ENCODE results near the gene SYNGR4.

The SYNGR4 gene

DNA sequence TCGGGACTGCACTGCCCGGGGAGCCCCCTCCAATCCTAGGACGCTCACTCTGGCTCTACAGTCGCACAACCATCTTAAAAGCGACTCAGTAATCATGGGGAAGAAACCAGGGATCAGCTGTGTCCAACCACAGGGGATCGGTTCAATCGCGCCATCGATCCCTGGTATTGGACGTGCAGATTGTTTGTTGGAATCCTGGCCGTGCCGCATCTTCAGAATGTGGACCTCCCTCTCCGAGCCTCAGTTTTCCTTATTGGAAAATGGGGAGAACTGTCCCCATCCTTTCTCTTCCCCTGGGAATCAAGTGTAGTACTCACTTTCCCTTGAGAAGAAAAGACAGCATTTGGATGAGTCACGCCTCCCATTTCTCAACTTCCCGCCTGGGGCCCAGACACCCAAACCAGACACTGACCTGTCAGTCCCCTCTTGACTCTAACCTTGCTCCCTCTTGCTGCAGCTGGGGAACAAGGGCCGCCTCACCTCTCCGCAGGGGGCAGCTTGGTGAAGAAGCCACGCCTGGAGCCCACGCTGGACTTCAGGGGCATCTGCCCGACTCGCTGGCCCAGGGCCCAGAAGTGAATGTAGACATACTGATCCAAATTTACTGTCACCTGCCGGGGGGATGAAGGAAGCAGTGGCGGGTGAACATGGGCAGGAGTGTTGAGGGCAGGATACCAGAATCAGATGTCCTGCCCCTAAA is 21.2 kb upstream of the SYNGR4 start:
- no peaks in the 10 kb centered on the region for H3K27me3 ChIP-seq (ENCODE audit: control insufficient read depth in 1 of 2, insufficient read depth in 2 of 2, low read length in 2 of 2)
- H3K9ac ChIP-seq (ENCODE audit: low read length in 2 of 2) = no peak overlapping the region
- no peaks in the 10 kb centered on the region for H3K9me3 ChIP-seq (ENCODE audit: control insufficient read depth in 2 of 2, low read length in 2 of 2)
- H3K27ac ChIP-seq (ENCODE audit: low read length) = no peak overlapping the region
- peaks cover 0 to 3% of the 10 kb centered on the region in 2 donors for H3K36me3 ChIP-seq (ENCODE audit: control insufficient read depth in 2 of 2, insufficient read depth in 2 of 2, low read length in 2 of 2)
- H3K4me3 ChIP-seq (ENCODE audit: low read length in 2 of 2) = no peak overlapping the region
- no peaks in the 10 kb centered on the region for H3K4me1 ChIP-seq (ENCODE audit: control insufficient read depth, insufficient read depth, low read length)

GRCh38 chr19:48344892-48345291 is 19.3 kb upstream of the SYNGR4 start:
- no peak overlapping the region for H3K27ac ChIP-seq (ENCODE audit: low read length)
- H3K9ac ChIP-seq (ENCODE audit: low read length in 2 of 2) = no peak overlapping the region
- peaks cover 0 to 3% of the 10 kb centered on the region in 2 donors for H3K36me3 ChIP-seq (ENCODE audit: control insufficient read depth in 2 of 2, insufficient read depth in 2 of 2, low read length in 2 of 2)
- no peak overlapping the region for H3K4me3 ChIP-seq (ENCODE audit: low read length in 2 of 2)
- no peaks in the 10 kb centered on the region for H3K27me3 ChIP-seq (ENCODE audit: control insufficient read depth in 1 of 2, insufficient read depth in 2 of 2, low read length in 2 of 2)
- H3K4me1 ChIP-seq (ENCODE audit: control insufficient read depth, insufficient read depth, low read length) = no peaks in the 10 kb centered on the region
- no peaks in the 10 kb centered on the region for H3K9me3 ChIP-seq (ENCODE audit: control insufficient read depth in 2 of 2, low read length in 2 of 2)

- Histone ChIP-seq H3K9me3 (ENCODE audit: control insufficient read depth in 2 of 2, low read length in 2 of 2) (no peaks in the 10 kb centered on the region), H3K36me3 (ENCODE audit: control insufficient read depth in 2 of 2, insufficient read depth in 2 of 2, low read length in 2 of 2) (peaks cover 0 to 3% of the 10 kb centered on the region in 2 donors), H3K4me3 (ENCODE audit: low read length in 2 of 2) (no peak overlapping the region), H3K27ac (ENCODE audit: low read length) (no peak overlapping the region), H3K27me3 (ENCODE audit: control insufficient read depth in 1 of 2, insufficient read depth in 2 of 2, low read length in 2 of 2) (no peaks in the 10 kb centered on the region), H3K4me1 (ENCODE audit: control insufficient read depth, insufficient read depth, low read length) (no peaks in the 10 kb centered on the region), H3K9ac (ENCODE audit: low read length in 2 of 2) (no peak overlapping the region)
Observed at GRCh38 chr19:48346191-48346590, 18.0 kb upstream of the SYNGR4 start.

DNA sequence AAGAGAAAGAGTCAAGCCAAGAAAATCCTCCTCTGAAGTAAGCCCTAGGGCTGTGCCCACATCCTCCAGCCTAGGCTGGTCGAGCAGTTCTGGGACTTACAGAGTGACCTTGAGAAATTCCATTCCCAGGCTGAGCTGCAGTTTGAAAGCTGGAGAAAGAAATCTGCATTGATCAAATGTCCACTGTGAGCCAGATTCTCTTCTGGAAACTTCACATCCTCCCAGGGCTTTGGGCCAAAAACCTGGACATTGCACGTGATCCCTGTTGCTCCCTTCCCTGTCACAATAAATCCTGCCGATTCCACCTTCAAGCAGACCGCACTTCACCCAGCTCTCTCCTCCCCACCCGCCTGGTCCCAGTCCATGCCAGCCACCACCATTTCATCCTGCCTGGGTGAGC is 16.1 kb upstream of the SYNGR4 start:
- Histone ChIP-seq H3K4me1 (ENCODE audit: control insufficient read depth, insufficient read depth, low read length) (no peaks in the 10 kb centered on the region), H3K9me3 (ENCODE audit: control insufficient read depth in 2 of 2, low read length in 2 of 2) (no peaks in the 10 kb centered on the region), H3K9ac (ENCODE audit: low read length in 2 of 2) (no peak overlapping the region), H3K4me3 (ENCODE audit: low read length in 2 of 2) (no peak overlapping the region), H3K27ac (ENCODE audit: low read length) (no peak overlapping the region), H3K27me3 (ENCODE audit: control insufficient read depth in 1 of 2, insufficient read depth in 2 of 2, low read length in 2 of 2) (no peaks in the 10 kb centered on the region), H3K36me3 (ENCODE audit: control insufficient read depth in 2 of 2, insufficient read depth in 2 of 2, low read length in 2 of 2) (no peaks in the 10 kb centered on the region)

- no peaks in the 10 kb centered on the region for H3K36me3 ChIP-seq (ENCODE audit: control insufficient read depth in 2 of 2, insufficient read depth in 2 of 2, low read length in 2 of 2)
- H3K9ac ChIP-seq (ENCODE audit: low read length in 2 of 2) = no peak overlapping the region
- no peaks in the 10 kb centered on the region for H3K4me1 ChIP-seq (ENCODE audit: control insufficient read depth, insufficient read depth, low read length)
- no peak overlapping the region for H3K4me3 ChIP-seq (ENCODE audit: low read length in 2 of 2)
- H3K27ac ChIP-seq (ENCODE audit: low read length) = no peak overlapping the region
- H3K27me3 ChIP-seq (ENCODE audit: control insufficient read depth in 1 of 2, insufficient read depth in 2 of 2, low read length in 2 of 2) = no peaks in the 10 kb centered on the region
- no peaks in the 10 kb centered on the region for H3K9me3 ChIP-seq (ENCODE audit: control insufficient read depth in 2 of 2, low read length in 2 of 2)
Observed at GRCh38 chr19:48348737-48349136, 15.4 kb upstream of the SYNGR4 start.

- H3K4me3 ChIP-seq (ENCODE audit: low read length in 2 of 2) = no peak overlapping the region
- H3K9ac ChIP-seq (ENCODE audit: low read length in 2 of 2) = no peak overlapping the region
- no peaks in the 10 kb centered on the region for H3K36me3 ChIP-seq (ENCODE audit: control insufficient read depth in 2 of 2, insufficient read depth in 2 of 2, low read length in 2 of 2)
- no peaks in the 10 kb centered on the region for H3K4me1 ChIP-seq (ENCODE audit: control insufficient read depth, insufficient read depth, low read length)
- H3K27me3 ChIP-seq (ENCODE audit: control insufficient read depth in 1 of 2, insufficient read depth in 2 of 2, low read length in 2 of 2) = no peaks in the 10 kb centered on the region
- H3K9me3 ChIP-seq (ENCODE audit: control insufficient read depth in 2 of 2, low read length in 2 of 2) = no peaks in the 10 kb centered on the region
- no peak overlapping the region for H3K27ac ChIP-seq (ENCODE audit: low read length)
Observed at GRCh38 chr19:48350856-48351255, 13.3 kb upstream of the SYNGR4 start.

- H3K36me3 ChIP-seq (ENCODE audit: control insufficient read depth in 2 of 2, insufficient read depth in 2 of 2, low read length in 2 of 2) = no peaks in the 10 kb centered on the region
- no peak overlapping the region for H3K9ac ChIP-seq (ENCODE audit: low read length in 2 of 2)
- no peak overlapping the region for H3K27ac ChIP-seq (ENCODE audit: low read length)
- H3K9me3 ChIP-seq (ENCODE audit: control insufficient read depth in 2 of 2, low read length in 2 of 2) = no peaks in the 10 kb centered on the region
- no peaks in the 10 kb centered on the region for H3K27me3 ChIP-seq (ENCODE audit: control insufficient read depth in 1 of 2, insufficient read depth in 2 of 2, low read length in 2 of 2)
- H3K4me3 ChIP-seq (ENCODE audit: low read length in 2 of 2) = no peak overlapping the region
- H3K4me1 ChIP-seq (ENCODE audit: control insufficient read depth, insufficient read depth, low read length) = no peaks in the 10 kb centered on the region
Observed at GRCh38 chr19:48351341-48351752, 12.8 kb upstream of the SYNGR4 start.

DNA sequence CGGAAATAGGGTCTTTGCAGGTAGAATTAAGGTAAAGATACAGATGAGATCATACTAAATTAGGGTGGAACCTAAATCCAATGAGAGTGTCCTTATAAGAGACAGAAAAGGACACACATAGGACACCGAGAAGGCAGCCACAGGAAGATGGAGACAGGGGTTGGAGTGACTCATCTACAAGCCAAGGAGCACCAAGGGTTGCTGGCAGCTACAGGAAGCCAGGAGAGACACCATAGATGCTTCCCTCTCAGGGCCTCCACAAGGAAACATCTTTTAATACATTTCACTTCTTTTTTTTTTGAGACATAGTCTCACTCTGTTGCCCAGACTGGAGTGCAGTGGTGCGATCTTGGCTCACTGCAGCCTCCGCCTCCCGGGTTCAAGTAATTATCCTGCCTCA is 10.5 kb upstream of the SYNGR4 start:
- Histone ChIP-seq H3K27me3 (ENCODE audit: control insufficient read depth in 1 of 2, insufficient read depth in 2 of 2, low read length in 2 of 2) (no peaks in the 10 kb centered on the region), H3K9me3 (ENCODE audit: control insufficient read depth in 2 of 2, low read length in 2 of 2) (no peaks in the 10 kb centered on the region), H3K9ac (ENCODE audit: low read length in 2 of 2) (no peak overlapping the region), H3K4me3 (ENCODE audit: low read length in 2 of 2) (no peak overlapping the region), H3K4me1 (ENCODE audit: control insufficient read depth, insufficient read depth, low read length) (no peaks in the 10 kb centered on the region), H3K36me3 (ENCODE audit: control insufficient read depth in 2 of 2, insufficient read depth in 2 of 2, low read length in 2 of 2) (peaks cover 0 to 2% of the 10 kb centered on the region in 2 donors), H3K27ac (ENCODE audit: low read length) (no peak overlapping the region)

- H3K9me3 ChIP-seq (ENCODE audit: control insufficient read depth in 2 of 2, low read length in 2 of 2) = no peaks in the 10 kb centered on the region
- no peak overlapping the region for H3K27ac ChIP-seq (ENCODE audit: low read length)
- H3K27me3 ChIP-seq (ENCODE audit: control insufficient read depth in 1 of 2, insufficient read depth in 2 of 2, low read length in 2 of 2) = no peaks in the 10 kb centered on the region
- H3K36me3 ChIP-seq (ENCODE audit: control insufficient read depth in 2 of 2, insufficient read depth in 2 of 2, low read length in 2 of 2) = peaks cover 0 to 2% of the 10 kb centered on the region in 2 donors
- H3K4me1 ChIP-seq (ENCODE audit: control insufficient read depth, insufficient read depth, low read length) = no peaks in the 10 kb centered on the region
- no peak overlapping the region for H3K4me3 ChIP-seq (ENCODE audit: low read length in 2 of 2)
- H3K9ac ChIP-seq (ENCODE audit: low read length in 2 of 2) = no peak overlapping the region
Observed at GRCh38 chr19:48354332-48354992, 9.7 kb upstream of the SYNGR4 start.

DNA sequence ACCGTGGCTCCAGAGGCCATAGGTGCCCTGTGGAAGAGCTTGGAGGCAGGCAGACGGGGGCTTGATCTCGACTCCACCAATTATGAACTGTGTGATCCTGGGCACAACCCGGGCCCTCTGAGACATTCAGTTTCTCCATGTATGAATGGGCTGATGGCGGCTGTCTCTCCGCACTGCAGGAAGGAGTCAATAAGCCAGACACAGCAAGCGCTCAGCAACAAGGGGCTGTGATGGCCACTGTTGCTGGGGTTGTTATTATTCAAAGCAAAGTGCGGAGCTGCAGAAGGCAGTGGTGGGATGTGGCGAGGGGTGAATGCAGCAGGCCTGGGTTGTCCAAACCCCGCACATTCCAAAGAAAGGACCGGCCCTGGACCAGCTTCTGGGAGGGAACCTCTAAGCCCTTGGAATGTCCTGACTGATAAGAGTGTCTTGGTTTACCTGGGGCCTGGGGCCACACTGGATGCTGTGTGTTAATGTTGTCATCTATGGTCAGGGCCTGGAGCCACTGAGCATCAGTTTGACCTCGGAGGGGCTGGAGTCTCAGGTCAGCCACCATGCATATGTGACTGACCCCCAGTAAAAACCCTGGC is 8.7 kb upstream of the SYNGR4 start:
- Histone ChIP-seq H3K4me1 (ENCODE audit: control insufficient read depth, insufficient read depth, low read length) (no peaks in the 10 kb centered on the region), H3K4me3 (ENCODE audit: low read length in 2 of 2) (no peak overlapping the region), H3K27ac (ENCODE audit: low read length) (no peak overlapping the region), H3K36me3 (ENCODE audit: control insufficient read depth in 2 of 2, insufficient read depth in 2 of 2, low read length in 2 of 2) (peaks cover 2% of the 10 kb centered on the region in 2 donors), H3K27me3 (ENCODE audit: control insufficient read depth in 1 of 2, insufficient read depth in 2 of 2, low read length in 2 of 2) (no peaks in the 10 kb centered on the region), H3K9ac (ENCODE audit: low read length in 2 of 2) (no peak overlapping the region), H3K9me3 (ENCODE audit: control insufficient read depth in 2 of 2, low read length in 2 of 2) (no peaks in the 10 kb centered on the region)

GRCh38 chr19:48359123-48359522 is 5.0 kb upstream of the SYNGR4 start:
- H3K9ac ChIP-seq (ENCODE audit: low read length in 2 of 2) = no peak overlapping the region
- no peak overlapping the region for H3K27ac ChIP-seq (ENCODE audit: low read length)
- H3K9me3 ChIP-seq (ENCODE audit: control insufficient read depth in 2 of 2, low read length in 2 of 2) = no peaks in the 10 kb centered on the region
- H3K4me1 ChIP-seq (ENCODE audit: control insufficient read depth, insufficient read depth, low read length) = peaks cover 7% of the 10 kb centered on the region
- no peak overlapping the region for H3K4me3 ChIP-seq (ENCODE audit: low read length in 2 of 2)
- peaks cover 2% of the 10 kb centered on the region in 2 donors for H3K36me3 ChIP-seq (ENCODE audit: control insufficient read depth in 2 of 2, insufficient read depth in 2 of 2, low read length in 2 of 2)
- H3K27me3 ChIP-seq (ENCODE audit: control insufficient read depth in 1 of 2, insufficient read depth in 2 of 2, low read length in 2 of 2) = no peaks in the 10 kb centered on the region

All from stomach smooth muscle (tissue), 2 donors.